COLO829 (cell line): ENCODE measurements around the gene GNG8.
A peak's percentile ranks its signal among the peaks of the same experiment; 100 is the strongest.

Experiments used
- DNase-seq: peaks from one replicate; pipeline ENCODE4 v3.0.0; 2012; ENCODE audit warnings: low spot score

The GNG8 gene

DNA sequence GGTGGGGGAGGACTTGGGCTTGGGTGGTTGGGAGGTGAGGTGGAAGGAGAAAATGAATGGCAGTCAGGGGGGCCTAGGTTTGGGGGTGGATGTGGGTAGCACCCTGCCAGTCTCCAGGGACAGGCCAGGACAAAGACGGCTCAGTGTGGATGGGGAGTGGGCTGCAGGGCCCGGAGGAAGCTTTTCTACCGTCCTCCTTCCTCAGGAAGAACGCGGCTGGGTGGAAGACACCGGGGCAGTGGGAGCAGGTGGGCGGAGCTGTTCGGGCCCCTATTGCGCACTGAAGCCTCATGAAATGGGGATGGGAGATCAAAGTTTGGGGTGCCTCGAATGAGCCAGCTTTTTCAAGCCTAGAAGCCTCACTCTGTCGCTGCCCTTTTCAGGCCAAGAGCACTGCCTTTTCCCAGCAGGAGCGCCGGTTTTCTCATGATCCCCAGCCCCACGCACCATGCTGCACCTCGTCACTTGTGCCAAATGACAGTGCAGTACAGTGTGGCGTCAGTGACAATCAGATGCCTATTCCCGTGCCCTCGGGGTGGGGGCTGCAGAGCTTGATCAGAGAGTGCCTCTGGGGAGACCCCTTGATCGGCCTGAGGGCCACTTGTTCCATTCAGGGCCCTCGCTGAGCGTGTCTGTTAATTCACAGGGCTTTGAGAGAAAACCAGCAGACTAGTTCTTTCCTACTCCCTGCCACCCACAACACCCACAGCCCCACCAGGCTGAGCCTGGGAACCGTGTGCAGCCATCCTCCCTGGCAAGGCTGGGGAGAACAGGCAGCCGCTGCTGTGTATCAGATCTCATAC is 33.4 kb downstream of the GNG8 start:
- DNase-seq = no peak

DNA sequence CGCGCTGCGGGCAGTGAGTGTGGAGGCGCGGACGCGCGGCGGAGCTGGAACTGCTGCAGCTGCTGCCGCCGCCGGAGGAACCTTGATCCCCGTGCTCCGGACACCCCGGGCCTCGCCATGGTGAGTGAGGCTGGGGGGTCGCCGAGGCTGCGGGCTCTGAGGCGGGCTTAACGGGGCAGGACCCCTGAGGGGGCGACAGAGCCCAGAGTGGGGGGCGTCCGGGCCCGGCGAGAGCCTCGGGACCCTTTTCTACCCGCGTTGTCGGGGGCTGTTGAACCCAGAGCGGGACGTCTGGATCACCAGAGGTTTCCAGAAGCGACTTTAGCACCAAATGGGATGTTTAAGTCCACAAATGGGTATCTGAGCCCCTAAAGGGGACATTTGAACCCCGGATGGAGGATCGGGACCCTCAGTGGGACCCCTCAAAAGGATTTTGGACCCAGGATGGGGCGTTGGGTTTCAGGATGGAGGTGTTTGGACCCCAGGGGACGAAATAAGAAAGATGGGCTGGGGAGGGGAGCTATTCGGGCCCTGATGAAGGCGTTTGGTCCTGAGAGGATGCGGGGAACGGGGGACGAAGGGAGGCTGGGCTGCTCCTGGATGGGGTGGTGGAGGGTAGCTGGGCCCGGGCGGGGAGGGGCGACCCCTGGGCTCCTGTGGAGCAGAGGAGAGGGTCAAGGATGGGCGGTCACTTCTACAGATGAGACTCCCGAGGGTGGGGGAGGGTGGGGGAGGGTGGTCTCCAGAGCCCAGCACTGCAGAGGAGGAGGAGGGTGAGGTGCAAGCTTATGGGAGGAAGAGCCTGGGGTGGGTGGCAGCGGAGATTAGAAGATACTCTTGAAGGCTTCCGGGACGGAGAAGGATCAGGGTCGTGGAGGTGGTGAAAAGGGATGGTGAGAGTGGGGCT is 34.4 kb downstream of the GNG8 start, which contains the start of gene CALM3:
Gene CALM3, plus strand, starts transcription at position 13 of the 907 bp plus-strand sequence. Its CDS starts 105 bp downstream, at position 118.
- DNase-seq = no peak

DNA sequence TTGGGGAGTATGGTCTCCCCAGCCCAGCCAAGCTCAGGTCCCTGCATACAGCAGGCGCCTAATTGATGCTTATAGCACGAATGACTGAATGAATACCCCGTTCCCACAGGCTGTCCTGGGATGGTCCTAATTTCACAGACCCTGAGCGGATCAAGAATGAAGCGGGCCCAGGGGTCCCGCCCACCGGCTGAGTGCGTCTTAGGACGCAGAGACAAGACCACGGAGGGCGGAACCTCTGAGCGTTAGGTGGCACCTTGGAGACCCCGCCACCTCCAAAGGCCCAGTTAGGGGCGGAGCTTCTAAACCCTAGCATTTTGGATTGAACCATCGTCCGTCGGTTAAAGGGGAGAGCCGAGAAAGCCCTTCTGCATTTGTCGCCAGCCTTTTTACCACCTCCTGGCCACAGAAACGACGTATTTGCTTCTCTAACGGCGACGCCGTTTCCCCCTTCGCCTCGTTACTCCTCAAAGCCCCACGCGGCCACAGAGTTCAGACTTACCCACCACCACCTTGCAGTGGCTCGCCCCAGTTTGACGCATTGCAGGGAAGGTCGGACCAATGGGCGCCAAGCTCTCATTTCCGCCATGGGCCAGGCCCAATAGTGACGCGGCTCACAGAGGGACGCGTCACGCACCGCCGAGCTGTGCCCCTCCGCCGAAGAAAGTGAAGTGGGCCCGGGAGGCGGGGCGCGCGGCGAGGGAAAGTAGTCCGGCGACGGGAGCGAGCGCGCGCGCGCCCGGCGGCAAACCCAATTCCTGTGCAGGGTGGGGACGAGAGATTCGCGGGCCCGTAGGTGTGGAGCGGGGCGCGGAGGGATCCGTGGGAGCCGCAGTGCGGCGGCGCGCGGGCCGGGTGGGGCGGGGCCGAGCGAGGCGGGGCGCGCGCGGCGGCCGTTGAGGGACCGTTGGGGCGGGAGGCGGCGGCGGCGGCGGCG is 35.4 kb downstream of the GNG8 start:
- peak; percentile 87 for DNase-seq

DNA sequence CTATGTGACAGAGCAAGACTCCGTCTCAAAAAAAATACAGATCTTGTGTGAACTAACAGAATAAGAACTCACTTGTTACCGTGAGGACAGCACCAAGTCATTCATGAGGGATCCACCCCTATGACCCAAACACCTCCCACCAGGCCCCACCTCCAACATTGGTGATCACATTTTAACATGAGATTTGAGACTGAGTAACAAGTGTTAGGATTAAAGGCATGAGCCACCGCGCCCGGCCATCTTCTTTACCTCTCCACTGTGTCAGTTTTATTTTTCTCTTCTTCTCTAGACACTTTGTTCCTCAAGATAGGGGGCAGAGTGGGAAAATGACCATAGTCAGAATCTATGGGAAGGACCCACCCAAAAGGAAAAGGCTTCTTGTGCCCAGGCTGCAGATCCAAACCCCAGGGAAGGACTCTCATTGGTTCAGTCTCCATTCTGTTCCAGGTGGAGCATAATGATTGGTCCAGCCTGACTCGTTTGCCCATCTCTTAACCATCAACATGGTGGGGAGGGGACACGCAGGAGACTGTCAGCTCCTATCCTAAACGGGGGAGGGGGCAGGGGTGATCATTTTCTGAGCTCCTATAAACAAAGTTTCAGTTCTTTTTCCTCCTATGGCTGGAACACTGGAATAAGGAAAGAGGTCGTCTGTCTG is 36.2 kb downstream of the GNG8 start:
- DNase-seq = no peak

DNA sequence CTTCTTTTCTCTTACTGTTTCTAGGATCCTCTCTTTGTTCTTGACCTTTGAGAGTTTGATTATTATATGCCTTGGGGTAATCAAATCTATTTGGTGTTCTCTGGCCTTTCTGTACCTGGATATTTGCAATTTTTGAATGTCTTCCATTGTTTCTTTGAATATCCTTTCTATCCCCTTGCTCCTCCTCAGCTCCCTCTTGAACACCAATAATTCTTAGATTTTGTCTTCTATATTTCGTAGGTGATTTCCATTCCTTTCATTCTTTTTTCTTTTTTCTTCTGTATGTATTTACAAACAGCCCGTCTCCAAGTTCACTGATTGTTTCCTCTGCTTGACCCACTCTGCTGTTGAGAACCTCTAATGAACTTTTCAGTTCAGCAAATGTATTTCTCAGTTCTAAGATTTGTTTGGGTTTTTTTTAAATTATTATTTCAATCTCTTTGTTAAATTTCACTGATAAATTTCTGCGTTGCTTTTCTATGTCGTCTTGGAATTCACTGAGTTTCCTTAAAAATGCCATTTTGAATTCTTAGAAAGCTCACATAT is 37.6 kb downstream of the GNG8 start:
- no peak for DNase-seq

DNA sequence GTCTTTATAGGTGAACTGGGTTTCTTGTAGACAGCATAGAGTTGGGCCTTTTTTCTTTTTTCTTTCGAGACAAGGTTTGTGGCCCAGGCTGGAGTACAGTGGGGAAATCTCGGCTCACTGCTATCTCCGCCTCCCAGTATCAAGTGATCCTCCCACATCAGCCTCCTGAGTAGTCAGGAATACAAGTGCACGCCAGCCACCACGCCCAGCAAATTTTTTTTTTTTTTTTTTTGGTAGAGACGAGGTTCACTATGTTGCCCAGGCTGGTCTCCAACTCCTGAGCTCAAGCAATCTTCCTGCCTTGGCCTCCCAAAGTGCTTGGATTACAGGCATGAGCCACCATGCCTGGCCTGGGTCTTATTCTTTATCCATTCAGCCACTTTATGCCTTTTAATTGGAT is 40.0 kb downstream of the GNG8 start:
- DNase-seq = no peak

DNA sequence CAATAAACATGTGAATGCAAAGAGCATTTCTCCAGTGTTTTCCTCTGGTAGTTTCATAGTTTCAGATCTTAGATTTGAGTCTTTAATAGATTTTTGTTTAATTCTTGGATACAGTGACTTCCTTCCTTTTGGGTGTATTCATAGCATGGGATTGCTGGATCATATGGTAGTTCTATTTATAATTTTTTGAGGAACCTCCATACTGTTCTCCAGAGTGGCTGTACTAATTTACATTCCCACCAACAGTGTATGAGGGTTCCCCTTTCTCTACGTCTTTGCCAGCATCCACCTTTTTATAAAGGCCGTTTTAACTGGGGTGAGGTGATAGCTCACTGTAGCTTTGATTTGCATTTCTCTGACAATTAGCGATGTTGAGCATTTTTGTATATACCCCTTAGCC is 44.1 kb downstream of the GNG8 start:
- no peak for DNase-seq

DNA sequence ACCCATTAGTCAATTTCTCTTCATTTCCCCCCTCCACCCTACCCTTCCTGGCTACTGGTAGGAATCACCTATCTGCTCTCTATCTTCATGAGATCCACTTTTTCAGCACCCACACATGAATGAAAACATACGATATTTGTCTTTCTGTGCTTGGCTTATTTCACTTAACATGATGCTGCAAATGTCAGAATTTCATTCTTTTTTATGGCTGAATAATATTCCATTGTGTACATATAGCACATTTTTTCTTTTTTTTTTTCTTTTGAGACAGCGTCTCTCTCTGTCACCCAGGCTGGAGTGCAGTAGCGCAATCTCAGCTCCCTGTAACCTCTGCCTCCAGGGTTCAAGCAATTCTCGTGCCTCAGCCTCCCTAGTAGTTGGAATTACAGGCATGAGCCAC is 44.7 kb downstream of the GNG8 start:
- no peak for DNase-seq

DNA sequence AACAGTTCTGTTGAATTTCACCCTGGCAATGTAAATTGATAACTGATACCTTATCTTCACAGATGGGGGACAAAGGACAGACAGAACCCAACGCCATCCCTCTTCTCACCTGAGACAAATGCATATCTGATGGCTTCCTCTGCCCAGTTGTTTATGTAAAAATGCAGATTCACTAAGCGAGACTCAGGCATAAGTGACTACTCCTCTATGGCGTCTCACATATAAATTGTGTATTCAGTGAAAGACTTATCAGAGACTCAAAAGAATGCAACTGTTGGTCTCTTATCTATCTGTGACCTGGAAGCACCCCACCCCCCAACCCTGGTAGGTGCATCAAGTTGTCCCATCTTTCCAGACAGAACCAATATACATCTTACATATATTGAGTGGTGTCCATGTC is 48.1 kb downstream of the GNG8 start:
- DNase-seq = no peak

DNA sequence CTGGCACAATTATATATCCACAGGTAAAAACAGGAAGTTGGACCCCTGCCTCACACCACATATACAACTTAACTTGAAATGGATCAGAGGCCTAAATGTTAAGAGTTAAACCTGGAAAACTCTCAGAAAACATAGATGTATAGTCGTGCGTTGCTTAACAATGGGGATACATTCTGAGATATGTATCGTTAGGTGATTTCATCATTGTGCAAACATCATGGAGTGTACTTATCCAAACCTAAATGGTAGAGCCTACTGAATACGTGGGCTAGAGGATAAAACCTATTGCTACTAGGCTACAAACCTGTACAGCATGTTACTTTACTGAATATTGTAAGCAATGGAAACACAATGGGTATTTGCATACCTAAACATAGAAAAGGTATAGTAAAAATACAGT is 49.7 kb downstream of the GNG8 start:
- DNase-seq = no peak

DNA sequence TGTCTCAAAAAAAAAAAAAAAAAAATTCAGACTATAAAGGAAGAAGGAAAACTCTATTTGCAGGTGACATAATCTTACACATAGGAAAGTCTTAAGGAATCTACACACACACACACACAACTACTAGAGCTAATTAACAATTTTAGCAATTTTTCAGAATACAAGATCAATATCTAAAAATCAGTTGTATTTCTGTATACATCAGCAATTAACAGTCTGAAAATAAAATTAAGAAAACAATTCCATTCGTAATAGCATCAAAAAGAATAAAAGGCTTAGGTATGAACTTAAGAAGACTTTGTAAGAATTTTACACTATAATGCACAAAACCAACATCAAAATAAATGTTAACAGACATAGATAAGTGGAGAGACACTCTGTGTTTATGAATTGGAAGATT is 50.5 kb downstream of the GNG8 start:
- DNase-seq = no peak
